HEK293 (cell line): Measurements from ENCODE around the gene FOXRED2.

ENCODE experiments used
- KLF16 ChIP-seq: fragments of 450-650 bp; formaldehyde crosslinking; IDR thresholded peaks from 2 replicates; pipeline ENCODE4 v1.5.1; 2017; ENCODE audit warnings: missing biosample characterization, missing genetic modification characterization
- KLF9 ChIP-seq: fragments of 450-650 bp; formaldehyde crosslinking; IDR thresholded peaks from 2 replicates; pipeline ENCODE4 v1.5.1; 2016; ENCODE audit warnings: missing biosample characterization, missing genetic modification characterization, low read depth
- RBAK ChIP-seq: fragments of 450-650 bp; formaldehyde crosslinking; IDR thresholded peaks from 2 replicates; pipeline ENCODE4 v1.5.1; 2016; ENCODE audit warnings: missing biosample characterization, missing genetic modification characterization
- SETDB1 ChIP-seq: IDR thresholded peaks from one replicate; pipeline ENCODE4 v1.6.1; 2017; ENCODE audit warnings: mild to moderate bottlenecking, low read length, moderate library complexity, mixed read lengths; ENCODE audit not compliant: insufficient read length
- SP7 ChIP-seq: fragments of 450-650 bp; formaldehyde crosslinking; IDR thresholded peaks from 2 replicates; pipeline ENCODE4 v1.5.1; 2016; ENCODE audit warnings: missing biosample characterization, missing genetic modification characterization
- YY2 ChIP-seq: fragments of 450-650 bp; formaldehyde crosslinking; IDR thresholded peaks from 2 replicates; pipeline ENCODE4 v1.5.1; 2016; ENCODE audit warnings: missing biosample characterization, missing genetic modification characterization
- ZBTB17 ChIP-seq: fragments of 450-650 bp; formaldehyde crosslinking; IDR thresholded peaks from 2 replicates; pipeline ENCODE4 v1.5.1; 2016; ENCODE audit warnings: missing biosample characterization, missing genetic modification characterization
- ZFP37 ChIP-seq: fragments of 450-650 bp; formaldehyde crosslinking; IDR thresholded peaks from 2 replicates; pipeline ENCODE4 v1.5.1; 2016; ENCODE audit warnings: missing biosample characterization, missing genetic modification characterization
- ZNF16 ChIP-seq: fragments of 450-650 bp; formaldehyde crosslinking; IDR thresholded peaks from 2 replicates; pipeline ENCODE4 v1.5.1; 2016; ENCODE audit warnings: low read depth, missing biosample characterization, missing genetic modification characterization
- ZNF169 ChIP-seq: fragments of 450-650 bp; formaldehyde crosslinking; IDR thresholded peaks from 2 replicates; pipeline ENCODE4 v1.5.1; 2016; ENCODE audit warnings: missing biosample characterization, missing genetic modification characterization
- ZNF239 ChIP-seq: fragments of 450-650 bp; formaldehyde crosslinking; IDR thresholded peaks from 2 replicates; pipeline ENCODE4 v1.5.1; 2016; ENCODE audit warnings: missing biosample characterization, missing genetic modification characterization
- ZNF311 ChIP-seq: fragments of 450-650 bp; formaldehyde crosslinking; IDR thresholded peaks from 2 replicates; pipeline ENCODE4 v1.5.1; 2017; ENCODE audit warnings: missing biosample characterization, missing genetic modification characterization, borderline replicate concordance
- ZNF473 ChIP-seq: fragments of 450-650 bp; formaldehyde crosslinking; IDR thresholded peaks from 2 replicates; pipeline ENCODE4 v1.5.1; 2017; ENCODE audit warnings: missing biosample characterization, missing genetic modification characterization
- ZNF521 ChIP-seq: fragments of 450-650 bp; formaldehyde crosslinking; IDR thresholded peaks from 2 replicates; pipeline ENCODE4 v1.5.1; 2017; ENCODE audit warnings: missing biosample characterization, mild to moderate bottlenecking, missing genetic modification characterization
- ZNF571 ChIP-seq: fragments of 450-650 bp; formaldehyde crosslinking; IDR thresholded peaks from 2 replicates; pipeline ENCODE4 v1.5.0; 2017; ENCODE audit warnings: missing biosample characterization, missing genetic modification characterization
- ZNF600 ChIP-seq: fragments of 450-650 bp; formaldehyde crosslinking; IDR thresholded peaks from 2 replicates; pipeline ENCODE4 v1.5.1; 2016; ENCODE audit warnings: missing biosample characterization, missing genetic modification characterization
- ZNF610 ChIP-seq: fragments of 450-650 bp; formaldehyde crosslinking; IDR thresholded peaks from 2 replicates; pipeline ENCODE4 v1.5.1; 2016; ENCODE audit warnings: missing biosample characterization, missing genetic modification characterization, borderline replicate concordance
- ZNF621 ChIP-seq: fragments of 450-650 bp; formaldehyde crosslinking; IDR thresholded peaks from 2 replicates; pipeline ENCODE4 v1.5.1; 2017; ENCODE audit warnings: missing biosample characterization, missing genetic modification characterization
- ZNF660 ChIP-seq: fragments of 450-650 bp; IDR thresholded peaks from 2 replicates; pipeline ENCODE4 v1.5.1; 2018; ENCODE audit warnings: missing biosample characterization, mild to moderate bottlenecking, missing genetic modification characterization
- ZNF776 ChIP-seq: fragments of 450-650 bp; formaldehyde crosslinking; IDR thresholded peaks from 2 replicates; pipeline ENCODE4 v1.5.0; 2017; ENCODE audit warnings: missing biosample characterization, missing genetic modification characterization, borderline replicate concordance
- ZSCAN30 ChIP-seq: fragments of 450-650 bp; IDR thresholded peaks from 2 replicates; pipeline ENCODE4 v1.5.1; 2018; ENCODE audit warnings: missing biosample characterization, mild to moderate bottlenecking, missing genetic modification characterization, moderate library complexity
- ZXDB ChIP-seq: fragments of 450-650 bp; formaldehyde crosslinking; IDR thresholded peaks from 2 replicates; pipeline ENCODE4 v1.5.1; 2016; ENCODE audit warnings: missing biosample characterization, missing genetic modification characterization
- TF ChIP-seq, protein P1 (sequence below): fragments of 450-650 bp; formaldehyde crosslinking; IDR thresholded peaks from 2 replicates; pipeline ENCODE4 v1.5.1; 2016; ENCODE audit warnings: missing biosample characterization, missing genetic modification characterization, borderline replicate concordance
- TF ChIP-seq, protein P2 (sequence below): fragments of 450-650 bp; formaldehyde crosslinking; IDR thresholded peaks from 2 replicates; pipeline ENCODE4 v1.5.1; 2017; ENCODE audit warnings: missing biosample characterization, mild to moderate bottlenecking, missing genetic modification characterization, moderate library complexity
- TF ChIP-seq, protein P3 (sequence below): fragments of 450-650 bp; formaldehyde crosslinking; IDR thresholded peaks from 2 replicates; pipeline ENCODE4 v1.5.1; 2016; ENCODE audit warnings: missing biosample characterization, missing genetic modification characterization
- TF ChIP-seq, protein P4 (sequence below): fragments of 450-650 bp; IDR thresholded peaks from 2 replicates; pipeline ENCODE4 v1.5.1; 2018; ENCODE audit warnings: missing biosample characterization, mild to moderate bottlenecking, missing genetic modification characterization
- TF ChIP-seq, protein P5 (sequence below): fragments of 450-650 bp; formaldehyde crosslinking; IDR thresholded peaks from 2 replicates; pipeline ENCODE4 v1.5.1; 2016; ENCODE audit warnings: missing biosample characterization, missing genetic modification characterization
- TF ChIP-seq, protein P6 (sequence below): sonication (generic); formaldehyde crosslinking; IDR thresholded peaks from 2 replicates; pipeline ENCODE4 v1.8.1; 2022; ENCODE audit warnings: mild to moderate bottlenecking, moderate library complexity, missing genetic modification reagents

Gene FOXRED2

DNA sequence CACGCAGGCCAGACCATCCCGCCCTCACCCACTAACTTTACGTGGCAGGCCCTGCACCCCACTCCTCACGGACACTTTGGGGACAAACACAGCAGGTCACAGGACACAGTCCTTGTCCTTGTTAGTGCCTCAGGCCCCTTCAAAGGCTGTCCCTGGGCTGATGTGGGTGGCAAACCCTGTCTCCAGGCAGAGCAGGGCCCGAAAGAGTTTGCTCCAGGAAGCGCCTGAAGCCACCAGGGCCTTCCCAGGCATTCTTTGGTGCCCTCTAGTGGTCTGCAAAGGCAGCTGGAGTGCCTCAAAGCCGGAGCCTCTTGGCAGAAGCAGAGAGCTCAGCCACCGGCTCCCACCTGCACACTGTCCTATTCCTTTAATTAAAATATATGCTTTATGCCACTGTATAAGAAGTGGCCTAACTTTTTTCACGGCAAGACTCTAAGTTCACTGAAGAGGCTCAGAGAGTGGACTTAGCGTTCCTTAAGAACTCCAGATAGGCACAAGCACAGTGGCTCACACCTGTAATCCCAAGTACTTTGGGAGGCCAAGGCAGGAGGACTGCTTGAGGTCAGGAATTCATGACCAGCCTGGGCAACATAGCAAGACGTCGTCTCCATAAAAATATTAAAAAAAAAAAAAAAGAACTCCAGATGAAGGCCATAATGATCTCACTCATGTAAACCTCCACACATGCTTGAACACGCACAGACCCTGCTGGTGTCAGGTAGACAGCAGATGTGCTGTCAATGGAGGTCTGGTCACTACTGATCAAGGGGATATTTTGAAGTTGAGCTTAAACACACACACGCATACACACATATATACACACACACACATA, 36.5 kb downstream of the FOXRED2 start (continued):
- TF ChIP-seq, protein P1, sequence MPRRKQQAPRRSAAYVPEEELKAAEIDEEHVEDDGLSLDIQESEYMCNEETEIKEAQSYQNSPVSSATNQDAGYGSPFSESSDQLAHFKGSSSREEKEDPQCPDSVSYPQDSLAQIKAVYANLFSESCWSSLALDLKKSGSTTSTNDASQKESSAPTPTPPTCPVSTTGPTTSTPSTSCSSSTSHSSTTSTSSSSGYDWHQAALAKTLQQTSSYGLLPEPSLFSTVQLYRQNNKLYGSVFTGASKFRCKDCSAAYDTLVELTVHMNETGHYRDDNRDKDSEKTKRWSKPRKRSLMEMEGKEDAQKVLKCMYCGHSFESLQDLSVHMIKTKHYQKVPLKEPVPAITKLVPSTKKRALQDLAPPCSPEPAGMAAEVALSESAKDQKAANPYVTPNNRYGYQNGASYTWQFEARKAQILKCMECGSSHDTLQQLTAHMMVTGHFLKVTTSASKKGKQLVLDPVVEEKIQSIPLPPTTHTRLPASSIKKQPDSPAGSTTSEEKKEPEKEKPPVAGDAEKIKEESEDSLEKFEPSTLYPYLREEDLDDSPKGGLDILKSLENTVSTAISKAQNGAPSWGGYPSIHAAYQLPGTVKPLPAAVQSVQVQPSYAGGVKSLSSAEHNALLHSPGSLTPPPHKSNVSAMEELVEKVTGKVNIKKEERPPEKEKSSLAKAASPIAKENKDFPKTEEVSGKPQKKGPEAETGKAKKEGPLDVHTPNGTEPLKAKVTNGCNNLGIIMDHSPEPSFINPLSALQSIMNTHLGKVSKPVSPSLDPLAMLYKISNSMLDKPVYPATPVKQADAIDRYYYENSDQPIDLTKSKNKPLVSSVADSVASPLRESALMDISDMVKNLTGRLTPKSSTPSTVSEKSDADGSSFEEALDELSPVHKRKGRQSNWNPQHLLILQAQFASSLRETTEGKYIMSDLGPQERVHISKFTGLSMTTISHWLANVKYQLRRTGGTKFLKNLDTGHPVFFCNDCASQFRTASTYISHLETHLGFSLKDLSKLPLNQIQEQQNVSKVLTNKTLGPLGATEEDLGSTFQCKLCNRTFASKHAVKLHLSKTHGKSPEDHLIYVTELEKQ: no peak
- TF ChIP-seq ZNF621 (tag by site-specific recombination) (no peak), ZSCAN30 (tag by site-specific recombination) (peak; percentile 74; the same call in 1 of the 2 replicates), SP7 (tag by site-specific recombination) (0 out of 2 replicates have a peak, but pooled peaks have one; percentile 26), ZBTB17 (tag by site-specific recombination) (peak; percentile 31; the same call in 1 of the 2 replicates), ZNF473 (no peak), RBAK (tag by site-specific recombination) (no peak), ZNF571 (tag by site-specific recombination) (no peak), ZNF610 (tag by site-specific recombination) (no peak), ZXDB (tag by site-specific recombination) (0 out of 2 replicates have a peak, but pooled peaks have one; percentile 15), ZFP37 (tag by site-specific recombination) (no peak), ZNF311 (no peak), YY2 (tag by site-specific recombination) (no peak), ZNF239 (no peak), ZNF600 (tag by site-specific recombination) (0 out of 2 replicates have a peak, but pooled peaks have one; percentile 17), ZNF169 (tag by site-specific recombination) (no peak), ZNF660 (tag by site-specific recombination) (peak; percentile 75; the same call in 1 of the 2 replicates), ZNF521 (tag by site-specific recombination) (no peak), KLF16 (tag by site-specific recombination) (no peak), ZNF16 (no peak), KLF9 (tag by site-specific recombination) (no peak; the same call in 1 of the 2 replicates), SETDB1 (no peak), ZNF776 (tag by site-specific recombination) (no peak)
- TF ChIP-seq, protein P2, sequence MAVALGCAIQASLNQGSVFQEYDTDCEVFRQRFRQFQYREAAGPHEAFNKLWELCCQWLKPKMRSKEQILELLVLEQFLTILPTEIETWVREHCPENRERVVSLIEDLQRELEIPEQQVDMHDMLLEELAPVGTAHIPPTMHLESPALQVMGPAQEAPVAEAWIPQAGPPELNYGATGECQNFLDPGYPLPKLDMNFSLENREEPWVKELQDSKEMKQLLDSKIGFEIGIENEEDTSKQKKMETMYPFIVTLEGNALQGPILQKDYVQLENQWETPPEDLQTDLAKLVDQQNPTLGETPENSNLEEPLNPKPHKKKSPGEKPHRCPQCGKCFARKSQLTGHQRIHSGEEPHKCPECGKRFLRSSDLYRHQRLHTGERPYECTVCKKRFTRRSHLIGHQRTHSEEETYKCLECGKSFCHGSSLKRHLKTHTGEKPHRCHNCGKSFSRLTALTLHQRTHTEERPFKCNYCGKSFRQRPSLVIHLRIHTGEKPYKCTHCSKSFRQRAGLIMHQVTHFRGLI: no peak
- TF ChIP-seq, protein P3, sequence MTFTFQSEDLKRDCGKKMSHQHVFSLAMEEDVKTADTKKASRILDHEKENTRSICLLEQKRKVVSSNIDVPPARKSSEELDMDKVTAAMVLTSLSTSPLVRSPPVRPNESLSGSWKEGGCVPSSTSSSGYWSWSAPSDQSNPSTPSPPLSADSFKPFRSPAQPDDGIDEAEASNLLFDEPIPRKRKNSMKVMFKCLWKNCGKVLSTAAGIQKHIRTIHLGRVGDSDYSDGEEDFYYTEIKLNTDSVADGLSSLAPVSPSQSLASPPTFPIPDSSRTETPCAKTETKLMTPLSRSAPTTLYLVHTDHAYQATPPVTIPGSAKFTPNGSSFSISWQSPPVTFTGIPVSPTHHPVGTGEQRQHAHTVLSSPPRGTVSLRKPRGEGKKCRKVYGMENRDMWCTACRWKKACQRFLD: no peak
- TF ChIP-seq, protein P4, sequence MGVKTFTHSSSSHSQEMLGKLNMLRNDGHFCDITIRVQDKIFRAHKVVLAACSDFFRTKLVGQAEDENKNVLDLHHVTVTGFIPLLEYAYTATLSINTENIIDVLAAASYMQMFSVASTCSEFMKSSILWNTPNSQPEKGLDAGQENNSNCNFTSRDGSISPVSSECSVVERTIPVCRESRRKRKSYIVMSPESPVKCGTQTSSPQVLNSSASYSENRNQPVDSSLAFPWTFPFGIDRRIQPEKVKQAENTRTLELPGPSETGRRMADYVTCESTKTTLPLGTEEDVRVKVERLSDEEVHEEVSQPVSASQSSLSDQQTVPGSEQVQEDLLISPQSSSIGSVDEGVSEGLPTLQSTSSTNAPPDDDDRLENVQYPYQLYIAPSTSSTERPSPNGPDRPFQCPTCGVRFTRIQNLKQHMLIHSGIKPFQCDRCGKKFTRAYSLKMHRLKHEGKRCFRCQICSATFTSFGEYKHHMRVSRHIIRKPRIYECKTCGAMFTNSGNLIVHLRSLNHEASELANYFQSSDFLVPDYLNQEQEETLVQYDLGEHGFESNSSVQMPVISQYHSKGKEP: no peak
- TF ChIP-seq, protein P5, sequence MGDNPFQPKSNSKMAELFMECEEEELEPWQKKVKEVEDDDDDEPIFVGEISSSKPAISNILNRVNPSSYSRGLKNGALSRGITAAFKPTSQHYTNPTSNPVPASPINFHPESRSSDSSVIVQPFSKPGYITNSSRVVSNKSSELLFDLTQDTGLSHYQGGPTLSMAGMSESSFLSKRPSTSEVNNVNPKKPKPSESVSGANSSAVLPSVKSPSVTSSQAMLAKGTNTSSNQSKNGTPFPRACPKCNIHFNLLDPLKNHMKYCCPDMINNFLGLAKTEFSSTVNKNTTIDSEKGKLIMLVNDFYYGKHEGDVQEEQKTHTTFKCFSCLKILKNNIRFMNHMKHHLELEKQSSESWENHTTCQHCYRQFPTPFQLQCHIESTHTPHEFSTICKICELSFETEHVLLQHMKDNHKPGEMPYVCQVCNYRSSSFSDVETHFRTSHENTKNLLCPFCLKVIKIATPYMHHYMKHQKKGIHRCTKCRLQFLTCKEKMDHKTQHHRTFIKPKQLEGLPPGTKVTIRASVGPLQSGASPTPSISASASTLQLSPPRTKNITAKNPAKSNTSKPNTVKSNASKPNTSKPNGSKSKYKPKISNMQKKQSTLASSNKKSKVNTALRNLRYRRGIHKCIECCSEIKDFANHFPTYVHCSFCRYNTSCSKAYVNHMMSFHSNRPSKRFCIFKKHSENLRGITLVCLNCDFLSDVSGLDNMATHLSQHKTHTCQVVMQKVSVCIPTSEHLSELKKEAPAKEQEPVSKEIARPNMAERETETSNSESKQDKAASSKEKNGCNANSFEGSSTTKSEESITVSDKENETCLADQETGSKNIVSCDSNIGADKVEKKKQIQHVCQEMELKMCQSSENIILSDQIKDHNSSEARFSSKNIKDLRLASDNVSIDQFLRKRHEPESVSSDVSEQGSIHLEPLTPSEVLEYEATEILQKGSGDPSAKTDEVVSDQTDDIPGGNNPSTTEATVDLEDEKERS (tag by site-specific recombination): no peak
- TF ChIP-seq, protein P6, sequence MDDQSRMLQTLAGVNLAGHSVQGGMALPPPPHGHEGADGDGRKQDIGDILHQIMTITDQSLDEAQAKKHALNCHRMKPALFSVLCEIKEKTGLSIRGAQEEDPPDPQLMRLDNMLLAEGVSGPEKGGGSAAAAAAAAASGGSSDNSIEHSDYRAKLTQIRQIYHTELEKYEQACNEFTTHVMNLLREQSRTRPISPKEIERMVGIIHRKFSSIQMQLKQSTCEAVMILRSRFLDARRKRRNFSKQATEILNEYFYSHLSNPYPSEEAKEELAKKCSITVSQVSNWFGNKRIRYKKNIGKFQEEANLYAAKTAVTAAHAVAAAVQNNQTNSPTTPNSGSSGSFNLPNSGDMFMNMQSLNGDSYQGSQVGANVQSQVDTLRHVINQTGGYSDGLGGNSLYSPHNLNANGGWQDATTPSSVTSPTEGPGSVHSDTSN (CRISPR knock-in tag): peak; percentile 78; the same call in 1 of the 2 replicates
